ENCODE results near the gene MAP2K1.

Gene MAP2K1

GRCh38 chr15:66394472-66394871, 7.8 kb downstream of the MAP2K1 start:
- DNase-seq = no peak

DNA sequence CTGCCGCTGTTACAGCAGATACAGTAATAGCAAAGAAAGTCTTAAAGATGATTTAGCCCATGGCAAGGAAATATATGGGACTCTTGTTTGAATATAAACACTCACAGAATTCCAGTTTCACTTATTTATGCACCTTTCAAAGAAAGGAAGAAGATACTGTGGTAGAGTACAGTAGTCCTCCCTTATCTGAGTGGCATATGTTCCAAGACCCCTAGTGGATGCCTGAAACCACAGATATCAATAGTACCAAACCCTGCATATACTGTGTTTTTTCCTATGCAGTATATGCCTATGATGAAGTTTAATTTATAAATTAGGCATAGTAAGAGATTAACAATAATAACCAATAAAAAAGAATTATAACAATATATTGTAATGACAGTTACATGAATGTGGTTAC, 8.2 kb downstream of the MAP2K1 start:
- no peak for DNase-seq

DNA sequence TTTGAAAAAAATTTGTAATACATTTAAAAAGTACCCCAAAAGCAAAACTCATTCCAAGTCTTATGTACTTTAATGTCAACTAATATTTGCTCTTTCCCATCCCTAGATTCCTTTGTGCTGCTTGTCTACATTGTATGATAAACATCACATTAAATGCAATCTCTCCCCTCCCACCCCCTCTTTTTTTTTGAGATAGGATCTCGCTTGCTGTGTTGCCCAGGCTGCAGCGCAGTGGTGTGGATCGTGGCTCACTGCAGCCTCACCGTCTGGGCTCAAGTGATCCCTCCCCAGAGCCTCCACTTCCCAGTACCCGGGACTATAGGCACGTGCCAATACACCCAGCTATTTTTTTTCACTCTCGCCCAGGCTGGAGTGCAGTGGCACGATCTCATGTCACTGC, 12.6 kb downstream of the MAP2K1 start:
- no peak for DNase-seq

- no peak for DNase-seq
Observed at GRCh38 chr15:66400351-66400774, 13.7 kb downstream of the MAP2K1 start.

DNA sequence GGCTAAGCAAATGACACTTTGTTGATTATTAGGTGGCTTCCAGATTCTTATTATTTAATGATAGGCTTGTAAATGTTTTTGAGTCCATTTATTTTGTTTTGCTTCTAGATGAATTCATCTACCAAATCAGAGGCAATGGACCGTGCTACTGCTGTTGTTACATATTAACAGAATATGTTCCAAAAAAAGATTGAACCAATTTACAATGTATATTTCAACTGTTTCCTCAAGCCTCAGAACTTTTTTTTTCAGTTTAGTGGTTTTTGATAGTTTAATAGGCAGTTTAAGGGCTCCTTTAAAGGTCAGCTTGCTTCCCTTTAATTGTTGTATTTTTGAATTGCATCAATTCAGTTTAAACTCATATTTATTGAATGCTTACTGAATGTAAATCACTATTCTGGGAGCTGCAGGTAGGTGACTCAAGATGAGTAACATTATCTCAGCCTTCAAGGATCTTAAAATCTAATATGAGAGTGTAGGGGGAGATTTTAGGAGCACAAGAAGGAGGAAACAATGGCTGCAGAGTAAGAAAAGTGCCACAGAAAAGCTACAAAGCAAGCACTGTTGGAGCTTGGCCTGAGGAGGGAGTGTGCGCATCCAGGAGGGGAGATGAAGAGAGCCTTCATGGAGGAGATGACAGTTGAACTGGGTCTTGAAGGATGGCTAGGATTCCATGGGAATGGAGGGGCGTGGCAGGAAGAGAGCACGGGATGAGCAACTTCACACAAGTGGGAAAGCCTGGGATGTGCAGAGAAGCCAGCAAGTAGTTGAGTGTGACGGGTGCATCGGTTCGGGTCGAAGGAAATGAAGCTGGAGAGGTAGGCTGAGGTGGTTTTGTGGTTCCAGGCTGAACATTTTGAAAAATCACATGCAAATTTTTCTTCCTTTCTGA, 14.7 kb downstream of the MAP2K1 start:
- no peak for DNase-seq

DNA sequence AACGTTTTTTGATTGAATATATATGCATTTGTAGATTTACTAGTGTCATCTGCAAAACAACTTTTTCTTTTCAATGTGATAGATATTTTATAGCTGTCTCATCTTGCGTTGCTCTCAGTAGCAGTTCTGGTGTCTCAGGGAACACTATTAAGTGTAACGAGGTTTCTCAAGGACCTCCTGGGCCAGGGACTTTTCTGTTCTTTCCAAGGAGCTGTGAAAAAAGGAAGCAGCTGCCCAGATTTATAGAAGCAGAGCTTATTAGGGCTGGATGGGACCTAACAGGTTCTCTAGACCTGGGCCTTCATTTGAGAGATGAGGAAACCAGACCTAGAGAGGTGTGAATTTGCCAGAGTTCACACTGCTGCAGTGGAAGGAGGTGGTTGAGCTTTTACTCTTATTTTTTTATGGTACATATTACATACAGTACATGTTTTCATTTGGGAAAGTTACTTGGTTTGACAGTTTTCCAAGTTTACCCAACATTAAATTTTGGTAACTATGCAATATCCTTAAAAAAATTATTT, 16.1 kb downstream of the MAP2K1 start:
- DNase-seq = no peak

DNA sequence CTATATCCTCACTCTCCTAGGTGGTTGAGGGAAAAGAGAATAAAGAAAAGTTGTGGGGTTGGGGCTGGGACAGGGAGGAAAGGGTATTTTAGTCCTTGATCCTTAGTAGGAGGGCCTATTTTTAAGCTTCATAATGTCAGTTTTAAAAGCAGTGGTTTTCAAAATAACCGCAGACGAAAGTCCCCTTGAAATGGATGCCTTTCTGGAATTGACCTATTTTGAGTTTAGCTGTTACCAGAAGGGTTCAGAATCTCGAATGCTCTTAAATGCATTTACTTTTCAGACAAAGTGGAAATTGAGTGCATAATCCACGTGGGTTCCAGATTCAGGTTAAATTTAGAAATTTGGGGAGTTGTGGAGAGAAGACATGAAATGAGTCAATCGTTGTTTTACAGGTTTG, 16.6 kb downstream of the MAP2K1 start:
- no peak for DNase-seq

DNA sequence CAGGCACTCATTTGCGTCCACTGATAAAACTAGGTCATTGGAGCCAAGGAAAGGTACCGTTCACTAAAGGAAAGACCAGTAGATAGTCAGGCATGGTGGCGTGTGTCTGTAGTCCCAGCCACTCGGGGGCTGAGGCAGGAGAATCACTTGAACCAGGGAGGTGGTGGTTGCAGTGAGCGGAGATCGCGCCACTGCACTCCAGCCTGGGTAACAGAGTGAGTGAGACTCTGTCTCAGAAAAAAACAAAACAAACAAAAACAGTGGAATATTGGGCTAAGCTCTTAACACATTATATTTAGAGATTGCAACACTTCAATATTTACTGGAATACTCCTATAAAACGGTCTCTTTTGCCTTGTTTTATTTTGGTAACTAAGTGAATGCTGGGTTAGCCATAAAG, 17.4 kb downstream of the MAP2K1 start:
- no peak for DNase-seq

DNA sequence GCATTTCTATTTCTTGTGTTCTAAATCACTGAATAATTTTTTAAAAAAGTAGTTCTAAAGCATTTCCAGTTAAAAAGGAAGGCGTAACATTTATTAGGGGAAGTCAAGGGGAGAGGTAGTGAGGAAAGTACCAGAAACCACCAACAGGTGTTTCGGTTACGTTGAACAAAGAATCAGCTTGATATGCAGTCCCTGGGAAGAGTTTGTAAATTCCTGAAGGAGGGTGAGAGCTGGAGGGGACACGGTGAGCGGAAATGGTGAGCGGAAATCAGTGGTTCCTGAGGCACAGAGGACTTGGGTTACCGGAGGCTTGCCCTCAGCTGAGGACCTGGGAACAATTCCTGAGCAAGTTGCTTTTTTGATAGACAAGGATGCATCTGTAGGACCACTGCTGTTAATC, 17.8 kb downstream of the MAP2K1 start:
- DNase-seq = no peak

DNA sequence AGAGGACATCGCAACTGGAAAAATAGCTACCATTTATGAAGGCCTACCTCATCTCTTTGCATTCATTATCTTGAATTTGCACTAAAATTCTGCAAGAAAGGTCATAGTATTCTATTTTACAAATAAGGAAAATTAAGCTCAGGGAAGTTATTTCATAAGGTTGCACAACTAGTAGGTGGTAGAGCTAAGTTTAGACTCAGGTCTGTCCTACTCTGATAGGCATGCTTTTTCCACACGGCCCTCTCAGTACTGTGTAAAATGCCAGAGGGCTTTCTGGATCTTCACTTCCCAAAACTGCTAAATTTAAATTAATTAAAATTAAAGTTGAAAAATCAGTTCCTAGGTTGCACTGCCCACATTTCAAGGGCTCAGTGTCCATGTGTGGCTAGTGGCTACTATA, 18.3 kb downstream of the MAP2K1 start:
- no peak for DNase-seq

DNA sequence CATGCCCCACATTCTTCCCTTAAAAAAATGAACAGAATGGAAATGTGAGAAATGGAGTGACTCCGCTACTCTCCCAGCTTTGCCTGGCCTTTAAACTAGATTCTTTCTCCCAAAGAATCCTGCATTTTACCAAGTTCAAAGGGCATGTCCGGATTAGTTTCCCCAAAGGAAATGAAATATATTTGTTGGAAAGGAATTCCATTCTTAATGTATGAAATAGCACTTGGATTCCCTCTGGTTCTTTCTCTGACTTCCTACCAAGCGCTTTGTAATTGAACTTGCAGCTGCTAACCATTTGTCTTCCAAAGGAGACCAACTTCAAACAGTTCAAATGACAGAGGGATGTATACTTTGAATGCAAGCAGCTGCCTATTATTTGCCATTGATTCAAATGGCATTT, 18.9 kb downstream of the MAP2K1 start:
- DNase-seq = no peak

DNA sequence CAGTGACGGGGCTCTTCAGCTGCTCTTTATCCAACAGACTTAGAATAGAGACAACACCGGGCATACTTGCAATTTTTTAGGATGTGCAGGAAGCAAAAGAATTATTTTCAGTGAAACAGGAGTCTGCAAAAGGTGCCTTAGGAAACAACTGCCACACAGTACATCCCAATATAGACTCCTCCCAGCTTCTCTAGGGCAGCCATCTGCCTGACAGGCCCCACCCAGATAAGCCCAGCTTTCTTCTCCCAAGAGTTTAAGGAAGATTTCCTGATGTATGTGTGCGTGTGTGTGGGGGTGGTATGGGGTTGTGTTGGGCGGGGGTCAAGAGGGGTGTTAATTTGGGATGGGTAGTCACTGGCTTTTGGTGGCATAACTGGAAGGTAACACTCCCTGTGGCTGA, 21.5 kb downstream of the MAP2K1 start:
- DNase-seq = no peak

- DNase-seq = no peak
Observed at GRCh38 chr15:66408675-66409282, 22.1 kb downstream of the MAP2K1 start.

DNA sequence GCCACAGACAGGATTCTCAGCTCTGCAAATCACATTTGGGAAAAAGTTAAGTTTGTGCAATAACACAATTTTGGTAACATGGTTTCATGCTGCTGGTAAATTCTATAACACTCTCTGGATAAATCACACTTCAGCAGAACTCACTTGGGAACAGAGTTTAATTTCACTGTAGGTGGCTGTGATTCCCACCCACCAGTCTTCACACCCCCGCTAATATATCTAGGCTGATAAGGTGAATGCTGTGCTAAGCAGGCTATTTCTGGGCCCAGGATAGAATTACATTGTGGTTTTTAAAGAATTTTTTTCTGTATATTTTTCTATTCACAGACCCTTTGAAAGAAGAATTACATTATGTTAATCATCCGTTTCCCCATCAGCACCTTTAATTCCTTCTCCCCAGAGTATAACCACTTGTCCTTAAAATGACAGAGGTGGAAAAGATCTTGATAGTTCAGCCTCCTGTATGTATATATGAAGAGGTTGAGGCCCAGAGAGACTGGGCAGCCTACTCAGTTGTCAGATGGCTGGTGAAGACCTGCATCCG, 22.9 kb downstream of the MAP2K1 start:
- DNase-seq = no peak

GRCh38 chr15:66411190-66411589, 24.5 kb downstream of the MAP2K1 start:
- DNase-seq = no peak

DNA sequence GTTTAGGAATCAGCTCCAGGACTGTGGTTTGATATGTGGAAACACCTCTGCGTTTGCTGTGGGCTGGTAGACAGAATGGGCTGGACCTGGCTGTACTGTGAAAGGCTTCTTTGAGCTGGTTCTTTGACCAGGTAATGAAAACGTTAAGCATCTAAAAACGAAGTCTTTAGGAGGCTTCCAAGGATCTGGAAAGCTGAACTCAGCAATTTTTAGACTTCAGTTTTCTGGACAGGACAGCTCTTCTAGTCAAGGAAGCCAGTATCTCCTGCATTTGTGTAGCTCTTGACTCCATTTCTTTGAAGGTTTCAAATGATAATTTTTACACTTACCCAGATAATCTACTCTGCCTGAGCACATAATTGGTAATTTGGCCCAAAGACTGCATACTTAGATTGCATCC, 25.5 kb downstream of the MAP2K1 start:
- no peak for DNase-seq

DNA sequence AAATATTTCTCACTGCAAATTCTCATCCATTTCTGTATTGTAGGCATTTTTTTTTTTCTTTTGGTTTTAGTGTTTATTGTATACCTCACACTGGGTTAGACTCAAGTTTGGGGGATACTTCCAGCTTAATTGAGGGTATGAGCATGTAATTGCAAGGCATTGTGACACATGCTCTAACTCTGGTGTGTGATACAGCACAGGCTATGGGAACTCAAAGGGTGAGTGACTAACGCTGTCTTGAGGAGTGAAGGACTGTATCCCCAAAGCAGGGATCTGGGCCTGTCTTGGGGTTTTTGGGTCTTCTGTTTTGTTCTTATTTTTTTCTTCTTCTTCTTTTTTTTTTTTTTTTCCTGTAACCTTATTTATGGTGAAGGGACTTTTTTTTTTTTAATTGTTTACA, 26.9 kb downstream of the MAP2K1 start:
- no peak for DNase-seq

GRCh38 chr15:66415360-66415759, 28.6 kb downstream of the MAP2K1 start:
- no peak for DNase-seq

GRCh38 chr15:66417736-66418135, 31.0 kb downstream of the MAP2K1 start:
- no peak for DNase-seq

DNA sequence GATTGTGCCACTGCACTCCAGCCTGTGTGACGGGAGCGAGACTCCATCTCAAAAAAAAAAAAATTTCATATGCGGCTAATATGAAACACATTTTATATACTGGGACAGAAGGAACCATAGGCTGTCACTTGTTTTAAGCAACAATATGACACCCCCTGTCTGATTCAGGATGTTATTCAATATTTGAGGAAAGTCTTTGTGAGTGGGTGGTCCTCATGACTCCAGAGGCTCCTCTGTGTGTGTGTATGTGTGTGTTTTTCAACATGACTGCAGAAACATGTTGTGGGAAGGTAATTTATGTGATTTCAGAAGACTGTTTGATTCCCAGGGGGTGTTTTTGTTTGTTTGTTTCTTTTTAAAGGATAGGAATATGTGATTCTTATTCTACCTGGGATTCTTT, 32.8 kb downstream of the MAP2K1 start:
- no peak for DNase-seq

- DNase-seq = no peak
Observed at GRCh38 chr15:66422347-66422746, 35.6 kb downstream of the MAP2K1 start.

DNA sequence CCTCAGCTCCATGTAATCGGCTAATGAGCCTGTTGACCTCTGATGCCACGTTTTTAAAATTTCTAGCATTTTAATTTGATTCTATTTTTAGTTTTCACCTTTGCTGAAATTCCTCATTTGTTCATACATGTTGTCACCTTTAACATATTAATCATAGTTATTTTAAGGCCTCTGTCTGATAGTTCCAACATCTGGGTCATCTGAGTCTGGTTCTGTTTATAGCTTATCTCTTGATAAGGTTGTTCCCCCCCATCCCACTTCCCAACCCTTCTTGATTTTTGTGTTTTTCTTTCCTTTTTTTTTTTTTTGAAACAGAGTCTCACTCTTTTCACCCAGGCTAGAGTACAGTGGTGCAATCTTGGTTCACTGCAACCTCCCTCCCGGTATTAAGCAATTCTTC, 36.4 kb downstream of the MAP2K1 start:
- DNase-seq = no peak

DNA sequence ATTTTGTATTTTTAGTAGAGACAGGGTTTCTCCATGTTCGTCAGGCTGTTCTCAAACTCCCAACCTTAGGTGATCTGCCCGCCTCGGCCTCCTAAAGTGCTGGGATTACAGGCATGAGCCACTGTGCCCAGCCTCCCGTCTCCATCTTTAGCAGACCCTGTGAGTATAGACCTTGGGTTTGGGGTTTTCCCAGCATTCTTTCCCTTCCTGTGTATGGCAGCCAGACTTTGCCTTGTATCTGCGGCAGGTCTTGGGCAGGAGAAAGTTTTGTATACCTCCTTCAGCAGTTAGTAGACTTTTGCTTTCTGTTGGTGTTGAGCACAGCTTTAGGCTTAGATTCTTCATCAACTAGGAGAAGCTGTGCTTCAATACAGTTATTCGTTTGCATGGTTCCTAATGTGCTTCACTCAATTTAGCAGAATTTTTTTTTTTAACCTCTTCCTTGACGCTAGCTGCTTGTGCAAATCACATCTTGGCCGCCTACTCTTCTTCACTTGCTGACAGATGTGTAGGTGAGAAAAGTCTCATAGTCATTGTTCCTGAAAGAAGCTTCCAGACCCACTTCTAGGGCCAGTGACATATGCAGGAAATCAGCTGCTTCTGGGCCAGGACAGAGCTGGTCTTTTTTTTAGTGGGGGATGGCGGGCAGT, 38.4 kb downstream of the MAP2K1 start:
- DNase-seq = no peak

DNA sequence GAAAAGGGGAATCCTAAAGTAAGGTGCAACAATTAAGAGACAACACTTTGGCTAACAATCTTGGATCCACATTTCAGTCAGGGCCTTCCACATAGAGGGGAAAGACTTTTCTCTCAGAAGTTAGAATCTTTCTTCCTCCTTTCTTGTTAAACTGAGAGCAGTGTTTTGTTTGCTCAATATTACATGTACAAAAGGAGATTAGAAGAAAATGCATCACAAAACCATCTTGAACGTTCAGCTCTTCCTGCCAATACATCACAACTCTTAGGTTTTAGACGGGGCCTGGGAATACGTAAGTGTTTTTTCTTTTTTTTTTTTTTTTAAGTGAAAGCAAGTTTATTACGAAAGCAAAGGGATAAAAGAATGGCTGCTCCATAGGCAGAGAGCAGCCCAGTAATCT, 39.1 kb downstream of the MAP2K1 start:
- DNase-seq = no peak

Measured in NCI-H510A (cell line).